Liver (tissue), 9 donors: ENCODE measurements around the gene ARGLU1. TPM values are rescaled to one million over a fixed set of nuclear protein-coding genes. Genes with fewer than 3 reads are reported as not detected.

Experiments used
- DNase-seq: peaks from one replicate; pipeline ENCODE4 v3.0.0-alpha.2; 2017; ENCODE audit warnings: low spot score
- H3K27ac ChIP-seq, 2 donors: one replicate each; pipeline ENCODE4 v1.7.0; 2013; ENCODE audit warnings: inconsistent platforms in 2 of 2, low read length in 2 of 2, control low read depth in 1 of 2, low read depth in 1 of 2, mild to moderate bottlenecking in 1 of 2
- H3K27me3 ChIP-seq, 4 donors: one replicate each; pipeline versions ENCODE4 v1.6.1 to v1.7.0; 2013; ENCODE audit warnings: low read length in 3 of 4, inconsistent platforms in 1 of 4, mild to moderate bottlenecking in 1 of 4, moderate library complexity in 1 of 4; ENCODE audit not compliant: control insufficient read depth in 4 of 4, insufficient read depth in 4 of 4
- H3K36me3 ChIP-seq, 4 donors: one replicate each; pipeline versions ENCODE4 v1.6.1 to v1.7.0; 2013; ENCODE audit warnings: low read length in 3 of 4, mild to moderate bottlenecking in 3 of 4, low read depth in 1 of 4, moderate library complexity in 1 of 4; ENCODE audit not compliant: control insufficient read depth in 4 of 4, insufficient read depth in 3 of 4
- H3K4me1 ChIP-seq, 4 donors: one replicate each; pipeline versions ENCODE4 v1.6.1 to v1.7.0; 2013; ENCODE audit warnings: low read length in 3 of 4, mild to moderate bottlenecking in 3 of 4, moderate library complexity in 1 of 4; ENCODE audit not compliant: control insufficient read depth in 4 of 4, insufficient read depth in 4 of 4
- H3K4me3 ChIP-seq, 3 donors: one replicate each; pipeline versions ENCODE4 v1.6.1 to v1.7.0; 2013; ENCODE audit warnings: low read length in 3 of 3, control low read depth in 1 of 3, low read depth in 1 of 3, mild to moderate bottlenecking in 1 of 3
- H3K9ac ChIP-seq, 2 donors: one replicate each; pipeline ENCODE4 v1.7.0; 2013; ENCODE audit warnings: low read length in 2 of 2, mild to moderate bottlenecking in 2 of 2, moderate library complexity in 2 of 2, control low read depth in 1 of 2, low read depth in 1 of 2
- H3K9me3 ChIP-seq, 4 donors: one replicate each; pipeline versions ENCODE4 v1.6.1 to v1.7.0; 2013; ENCODE audit warnings: low read length in 3 of 4; ENCODE audit not compliant: control insufficient read depth in 4 of 4
- ATF3 ChIP-seq: IDR thresholded peaks from 2 replicates; pipeline ENCODE4 v1.6.1; 2016; ENCODE audit warnings: antibody characterized with exemption
- CTCF ChIP-seq: fragments of 150-350 bp; IDR thresholded peaks from 2 replicates; pipeline ENCODE4 v1.5.1; 2017; ENCODE audit warnings: improper control_type of control experiment, low read depth, low read length; ENCODE audit not compliant: missing input control
- EGR1 ChIP-seq, 2 donors: IDR thresholded peaks; 2 replicates each; pipeline ENCODE4 v1.6.1; 2016 to 2018; ENCODE audit warnings: antibody characterized with exemption in 2 of 2, low read depth in 2 of 2
- GABPA ChIP-seq, 2 donors: IDR thresholded peaks in 1 of 2; conservative IDR thresholded peaks in 1 of 2; 2 replicates each; pipeline ENCODE4 v1.6.1; 2016; ENCODE audit warnings: antibody characterized with exemption in 2 of 2, mild to moderate bottlenecking in 1 of 2, moderate library complexity in 1 of 2
- HNF4A ChIP-seq, 2 donors: conservative IDR thresholded peaks; 2 replicates each; pipeline ENCODE4 v1.6.1; 2016; ENCODE audit warnings: antibody characterized with exemption in 2 of 2, mild to moderate bottlenecking in 2 of 2
- HNF4G ChIP-seq: IDR thresholded peaks from 2 replicates; pipeline ENCODE4 v1.6.1; 2016; ENCODE audit warnings: antibody characterized with exemption
- MAX ChIP-seq: IDR thresholded peaks from 2 replicates; pipeline ENCODE4 v1.6.1; 2016; ENCODE audit warnings: antibody characterized with exemption
- NR2F2 ChIP-seq: IDR thresholded peaks from 2 replicates; pipeline ENCODE4 v1.6.1; 2016; ENCODE audit warnings: antibody characterized with exemption
- RAD21 ChIP-seq, 2 donors: IDR thresholded peaks; 2 replicates each; pipeline ENCODE4 v1.6.1; 2016; ENCODE audit warnings: antibody characterized with exemption in 2 of 2, mild to moderate bottlenecking in 2 of 2
- REST ChIP-seq: IDR thresholded peaks from 2 replicates; pipeline ENCODE4 v1.6.1; 2016; ENCODE audit warnings: antibody characterized with exemption, mild to moderate bottlenecking
- RXRA ChIP-seq, 2 donors: IDR thresholded peaks; 2 replicates each; pipeline ENCODE4 v1.6.1; 2017 to 2018; ENCODE audit warnings: antibody characterized with exemption in 2 of 2, mild to moderate bottlenecking in 1 of 2
- SP1 ChIP-seq: IDR thresholded peaks from 2 replicates; pipeline ENCODE4 v1.6.1; 2018; ENCODE audit warnings: antibody characterized with exemption, mild to moderate bottlenecking
- TAF1 ChIP-seq: conservative IDR thresholded peaks from 2 replicates; pipeline ENCODE4 v1.6.1; 2016; ENCODE audit warnings: antibody characterized with exemption, mild to moderate bottlenecking
- ZBTB33 ChIP-seq: IDR thresholded peaks from 2 replicates; pipeline ENCODE4 v1.6.1; 2016; ENCODE audit warnings: antibody characterized with exemption
- WGBS: extraction: QIAGEN DNeasy Blood & Tissue Kit; methylation state at CpG from one replicate; pipeline ENCODE4 v1.1.7; 2013; 5-methylcytosine and 5-hydroxymethylcytosine counted together
- polyA plus RNA-seq, 2 donors: library from polyadenylated mRNA; stranded (reverse) in 1 of 2; unstranded in 1 of 2; fragments of 200-250 nt in 1 of 2; fragments of >200 nt in 1 of 2; fragmentation: Nextera tagmentation in 1 of 2; extraction: Ambion mirVana in 1 of 2; gene quantifications; one replicate each; pipeline versions ENCODE4 v1.2.1 to v1.2.3, GENCODE V29; 2013 to 2015
- total RNA-seq, 2 donors: library from RNA; depleted of rRNA; stranded (reverse); fragments of >200 nt; gene quantifications; one replicate each; pipeline ENCODE4 v1.2.3, GENCODE V29; 2014
- donor health status: healthy.
- donor health status: healthy.
- donor health status: healthy.
- donor health status: healthy.
- donor health status: healthy.

The ARGLU1 gene
- total and polyA plus RNA-seq, 4 donors: 16.7 to 50.8 (median 30.1) TPM

- WGBS: 57% methylated on average over 5 of the region's 5 CpGs
- DNase-seq: no peak
- H3K27me3 ChIP-seq: no peaks in the 10 kb centered on the region
- no peaks in the 10 kb centered on the region for H3K4me1 ChIP-seq
- H3K36me3 ChIP-seq: no peaks in the 10 kb centered on the region
- H3K9ac ChIP-seq: no peak overlapping the region
- H3K9me3 ChIP-seq: no peaks in the 10 kb centered on the region
- no peak for TF ChIP-seq HNF4A (conservative IDR thresholded peaks at IDR 0.05)
- TF ChIP-seq EGR1 (IDR thresholded peaks at IDR 0.05; ENCODE audit: low read depth in 2 of 2): no peak
- TF ChIP-seq HNF4G: no peak
- H3K4me3 ChIP-seq: no peak overlapping the region
- H3K27ac ChIP-seq: no peak overlapping the region
These were observed 41.2 kb upstream of the ARGLU1 start for GRCh38 chr13:106609116-106609515.

- H3K27ac ChIP-seq: no peak overlapping the region
- H3K9ac ChIP-seq: no peak overlapping the region
- H3K27me3 ChIP-seq: no peaks in the 10 kb centered on the region
- H3K4me1 ChIP-seq: no peaks in the 10 kb centered on the region
- H3K9me3 ChIP-seq: no peaks in the 10 kb centered on the region
- WGBS: 48% methylated on average over 7 of the region's 7 CpGs
- no peaks in the 10 kb centered on the region for H3K36me3 ChIP-seq
- no peak overlapping the region for H3K4me3 ChIP-seq
- TF ChIP-seq EGR1 (IDR thresholded peaks at IDR 0.05; ENCODE audit: low read depth in 2 of 2) (no peak), SP1 (no peak), HNF4A (conservative IDR thresholded peaks at IDR 0.05) (no peak), MAX (no peak), RXRA (IDR thresholded peaks at IDR 0.05) (no peak), RAD21 (IDR thresholded peaks at IDR 0.05) (no peak), ZBTB33 (no peak), ATF3 (no peak), TAF1 (no peak), REST (no peak), NR2F2 (no peak), CTCF (no peak), GABPA (IDR thresholded peaks at IDR 0.05 in 1 of 2, conservative IDR thresholded peaks at IDR 0.05 in 1 of 2) (no peak)
- DNase-seq: no peak
These were observed 35.6 kb upstream of the ARGLU1 start for GRCh38 chr13:106603546-106603945.
